Measurements from ENCODE around the gene RELL1. TPM values are rescaled to one million over a fixed set of nuclear protein-coding genes. Genes with fewer than 3 reads are reported as not detected.
A peak's percentile ranks its signal among the peaks of the same experiment; 100 is the strongest.

The RELL1 gene
- polyA plus RNA-seq, 1 of the 3 experiments (the other 2 are of a cell fraction), result 4.5 TPM

GRCh38 chr4:37715889-37716402, 29.8 kb upstream of the RELL1 start (continued):
- TF ChIP-seq ELF1 (IDR thresholded peaks at IDR 0.05), result no peak
- no peak for TF ChIP-seq RCOR1 (IDR thresholded peaks at IDR 0.05; ENCODE audit: low read length)
- no peak for TF ChIP-seq IRF3 (IDR thresholded peaks at IDR 0.05; ENCODE audit: low read depth, low read length)
- no peak for TF ChIP-seq MAX (IDR thresholded peaks at IDR 0.05; ENCODE audit: low read depth)
- no peak for TF ChIP-seq EZH2phosphoT487 (IDR thresholded peaks at IDR 0.05; ENCODE audit: borderline replicate concordance, low read depth)
- no peak for TF ChIP-seq MXI1 (IDR thresholded peaks at IDR 0.05; ENCODE audit: low read depth, low read length)
- no peak for TF ChIP-seq ZBTB33 (IDR thresholded peaks at IDR 0.05; ENCODE audit: borderline replicate concordance, low read depth)
- TF ChIP-seq SMC3 (IDR thresholded peaks at IDR 0.05; ENCODE audit: low read depth, low read length), result no peak
- peak; percentile 44; the same call in 1 of the 2 replicates for TF ChIP-seq NFIC (IDR thresholded peaks at IDR 0.05; ENCODE audit: borderline replicate concordance)
- TF ChIP-seq GABPA (IDR thresholded peaks at IDR 0.05; ENCODE audit: low read depth), result no peak
- TF ChIP-seq TCF12 (IDR thresholded peaks at IDR 0.05), result peak; percentile 10; the same call in 1 of the 2 replicates
- TF ChIP-seq RFX5 (IDR thresholded peaks at IDR 0.05; ENCODE audit: low read length), result no peak
- no peak for TF ChIP-seq RXRA (IDR thresholded peaks at IDR 0.05; ENCODE audit: borderline replicate concordance, low read depth)
- TF ChIP-seq FOXJ3 (CRISPR knock-in tag; IDR thresholded peaks at IDR 0.05), result no peak
- TF ChIP-seq FOSL2 (IDR thresholded peaks at IDR 0.05; ENCODE audit: borderline replicate concordance, low read depth), result no peak
- TF ChIP-seq YY1 (IDR thresholded peaks at IDR 0.05; ENCODE audit: low read depth), result no peak

- Histone ChIP-seq H3K9me3 (no peaks in the 10 kb centered on the region), H3K36me3 (replicated peaks in 1 of 2; ENCODE audit: control insufficient read depth in 1 of 2, insufficient read depth in 2 of 2, low read length in 1 of 2) (peaks cover 0 to 5% of the 10 kb centered on the region in 2 experiments), H3K9me2 (no peaks in the 10 kb centered on the region), H3F3A (replicated peaks; ENCODE audit: insufficient read depth) (peaks cover 9% of the 10 kb centered on the region), H3K4me3 (ENCODE audit: low read depth in 2 of 2, low read length in 1 of 2) (no peak overlapping the region), H3K4me1 (ENCODE audit: control insufficient read depth in 1 of 2, insufficient read depth in 2 of 2, low read depth in 1 of 2, low read length in 1 of 2) (no peaks in the 10 kb centered on the region; a peak in 1 of 4 replicates), H3K27me3 (ENCODE audit: insufficient read depth) (no peaks in the 10 kb centered on the region; the same call in 1 of the 2 replicates), H3K79me2 (ENCODE audit: insufficient read depth) (no peaks in the 10 kb centered on the region), H3K27ac (ENCODE audit: low read depth in 2 of 2, low read length in 1 of 2) (no peak overlapping the region), H4K20me1 (ENCODE audit: insufficient read depth) (no peaks in the 10 kb centered on the region), H2AFZ (ENCODE audit: low read depth) (no peak overlapping the region), H3K9ac (no peak overlapping the region), H3K4me2 (no peak overlapping the region)
- DNase-seq, result no peak
- TF ChIP-seq CHD2 (IDR thresholded peaks at IDR 0.05; ENCODE audit: low read length, partially characterized antibody), result no peak
- TF ChIP-seq RXRA (IDR thresholded peaks at IDR 0.05; ENCODE audit: borderline replicate concordance, low read depth), result no peak
- no peak for TF ChIP-seq GABPA (IDR thresholded peaks at IDR 0.05; ENCODE audit: low read depth)
- TF ChIP-seq EZH2phosphoT487 (IDR thresholded peaks at IDR 0.05; ENCODE audit: borderline replicate concordance, low read depth), result no peak
- no peak for TF ChIP-seq REST (IDR thresholded peaks at IDR 0.05; ENCODE audit: low read depth, low read length)
- no peak for TF ChIP-seq TEAD4 (IDR thresholded peaks at IDR 0.05; ENCODE audit: borderline replicate concordance, insufficient read depth)
- ChIA-PET POLR2A (no interaction called here), CTCF (no interaction called here)
- 88% methylated on average over 1 of the region's 1 CpG for WGBS (ENCODE audit: low lambda C conversion rate)
Observed at GRCh38 chr4:37710491-37710890, 24.3 kb upstream of the RELL1 start.
